NK-92 (cell line): Measurements from ENCODE around the gene ANO5.
"Not testable (repeated sequence)": the region's sequence is repeated elsewhere in the genome, so short reads cannot be mapped to it uniquely, and the experiment has no call there.

Experiments used
- DNase-seq: peaks from one replicate; lab custom pipeline; 2025; ENCODE audit not compliant: unreplicated experiment; lab: John Stamatoyannopoulos, UW

ANO5 gene

GRCh38 chr11:22199243-22199642 is 6.4 kb downstream of the ANO5 start:
- no peak for DNase-seq

- DNase-seq = no peak
Measured at GRCh38 chr11:22203281-22203680, 10.4 kb downstream of the ANO5 start.

GRCh38 chr11:22207162-22207561 is 14.3 kb downstream of the ANO5 start:
- DNase-seq = no peak

GRCh38 chr11:22208151-22208858 is 15.4 kb downstream of the ANO5 start:
- no peak for DNase-seq

- no peak for DNase-seq
Measured at GRCh38 chr11:22216940-22217339, 24.1 kb downstream of the ANO5 start.

GRCh38 chr11:22221143-22221542 is 28.3 kb downstream of the ANO5 start:
- no peak for DNase-seq

GRCh38 chr11:22225190-22225589 is 32.3 kb downstream of the ANO5 start:
- no peak for DNase-seq

- DNase-seq = no peak
Measured at GRCh38 chr11:22234743-22235142, 41.9 kb downstream of the ANO5 start.

GRCh38 chr11:22244986-22245592 is 52.2 kb downstream of the ANO5 start:
- no peak for DNase-seq

- DNase-seq = no peak
Measured at GRCh38 chr11:22246992-22247391, 54.1 kb downstream of the ANO5 start.

- DNase-seq = no peak
Measured at GRCh38 chr11:22249871-22250270, 57.0 kb downstream of the ANO5 start.

GRCh38 chr11:22256876-22257275 is 64.0 kb downstream of the ANO5 start:
- DNase-seq = no peak

- no peak for DNase-seq
Measured at GRCh38 chr11:22263613-22264012, 70.7 kb downstream of the ANO5 start.

- not testable (repeated sequence) for DNase-seq
Measured at GRCh38 chr11:22268983-22269624, 76.2 kb downstream of the ANO5 start.

- no peak for DNase-seq
Measured at GRCh38 chr11:22273781-22274180, 80.9 kb downstream of the ANO5 start.

- no peak for DNase-seq
Measured at GRCh38 chr11:22275600-22275999, 82.7 kb downstream of the ANO5 start.

- DNase-seq = no peak
Measured at GRCh38 chr11:22276535-22276934, 83.7 kb downstream of the ANO5 start.

- not testable (repeated sequence) for DNase-seq
Measured at GRCh38 chr11:22284991-22285390, 92.1 kb downstream of the ANO5 start.

- DNase-seq = no peak
Measured at GRCh38 chr11:22302368-22302767, 109.5 kb downstream of the ANO5 start.

- no peak for DNase-seq
Measured at GRCh38 chr11:22304337-22304961, 111.6 kb downstream of the ANO5 start.

GRCh38 chr11:22317656-22318055 is 124.8 kb downstream of the ANO5 start:
- DNase-seq = no peak

- no peak for DNase-seq
Measured at GRCh38 chr11:22331771-22332170, 138.9 kb downstream of the ANO5 start.
